ENCODE results near the gene MEPCE. TPM values are rescaled to one million over a fixed set of nuclear protein-coding genes. Genes with fewer than 3 reads are reported as not detected.

Gene MEPCE
- total RNA-seq, 1 donor from 2014 or later = 23.9 TPM

DNA sequence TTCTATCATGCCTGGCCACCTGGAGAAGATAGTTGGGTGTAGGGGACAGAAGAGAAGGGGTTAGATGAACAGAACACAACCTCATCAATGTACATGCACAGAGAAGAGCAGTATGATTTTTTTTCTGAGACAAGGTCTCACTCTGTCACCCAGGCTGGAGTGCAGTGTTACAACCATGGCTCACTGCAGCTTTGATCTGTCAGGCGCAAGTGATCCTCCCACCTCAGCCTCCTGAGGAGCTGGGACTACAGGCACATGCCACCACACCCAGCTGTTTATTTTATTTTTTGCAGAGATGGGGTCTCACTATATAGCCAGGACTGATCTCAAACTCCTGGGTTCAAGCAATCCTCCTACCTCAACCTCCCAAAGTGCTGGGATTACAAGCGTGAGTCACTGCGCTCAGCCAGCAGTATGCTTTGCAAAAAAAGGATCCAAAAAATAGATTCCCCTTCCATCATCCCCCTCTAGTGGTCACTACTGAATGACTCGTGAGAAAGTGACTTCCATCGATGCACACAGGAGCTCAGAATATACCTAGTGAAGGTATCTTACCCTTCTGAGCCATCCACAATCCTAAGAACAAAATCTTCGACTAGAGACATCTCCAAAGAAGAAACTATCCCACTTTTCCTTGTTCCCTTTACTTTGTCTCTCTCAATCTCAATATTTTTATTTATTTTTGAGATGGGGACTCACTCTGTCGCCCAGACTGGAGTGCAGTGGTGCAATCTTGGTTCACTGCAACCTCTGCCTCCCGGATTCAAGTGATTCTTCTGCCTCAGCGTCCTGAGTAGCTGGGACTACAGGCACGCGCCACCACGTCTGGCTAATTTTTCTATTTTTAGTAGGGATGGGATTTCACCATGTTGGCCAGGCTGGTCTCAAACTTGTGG, 22.1 kb upstream of the MEPCE start:
- DNase-seq = peak; percentile 73

DNA sequence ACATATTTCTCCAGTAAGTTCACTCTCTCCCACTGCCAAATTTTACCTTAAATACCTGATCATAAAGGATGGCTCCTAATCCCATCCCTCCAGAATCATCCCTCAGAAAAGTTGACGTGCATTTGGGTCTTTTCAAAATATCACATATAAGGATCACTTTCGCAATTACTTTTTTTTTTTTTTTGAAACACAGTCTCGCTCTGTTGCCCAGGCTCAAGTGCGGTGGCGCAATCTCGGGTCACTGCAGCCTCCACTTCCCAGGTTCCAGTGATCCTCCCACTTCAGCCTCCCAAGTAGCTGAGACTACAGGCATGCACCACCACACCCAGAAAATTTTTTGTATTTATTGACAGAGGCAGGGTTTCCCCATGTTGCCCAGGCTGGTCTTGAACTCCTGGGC, 18.5 kb upstream of the MEPCE start:
- DNase-seq = no peak

DNA sequence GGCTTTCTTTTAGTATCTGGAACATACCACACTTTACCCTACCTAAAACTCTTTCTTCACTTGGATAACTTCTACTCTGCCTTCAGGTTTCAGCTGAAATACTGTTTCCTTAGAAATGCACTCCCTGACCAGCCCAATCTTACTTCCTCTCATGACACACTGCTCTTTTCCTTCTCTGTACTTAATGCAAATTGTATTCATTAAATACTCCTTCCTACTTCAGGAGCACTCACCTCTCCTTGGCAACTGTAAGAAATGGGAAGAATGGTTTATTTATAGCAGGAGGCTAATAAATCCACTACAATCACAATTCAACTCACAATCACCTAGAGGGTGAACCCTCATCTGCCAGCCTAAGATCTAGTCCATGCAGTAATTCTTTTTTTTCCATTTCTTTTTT, 16.3 kb upstream of the MEPCE start:
- no peak for DNase-seq

DNA sequence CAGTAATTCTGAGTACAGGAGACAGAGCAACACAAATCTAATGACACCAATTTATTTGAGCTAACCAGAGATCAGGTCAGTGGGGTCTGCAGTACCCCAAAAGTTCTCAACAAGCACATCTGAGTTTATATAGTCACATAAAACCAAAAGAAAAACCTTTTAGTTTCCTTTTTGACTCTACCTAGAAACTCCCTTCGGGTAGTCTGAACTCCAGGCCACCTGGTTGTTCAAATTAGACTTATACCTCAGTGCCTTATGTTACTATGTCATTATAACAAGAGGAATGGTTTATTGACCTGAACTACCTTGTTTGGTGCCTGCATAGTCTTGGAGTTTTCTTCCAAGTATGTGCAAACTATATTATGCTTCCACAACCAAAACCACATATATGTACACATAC, 15.7 kb upstream of the MEPCE start:
- no peak for DNase-seq

DNA sequence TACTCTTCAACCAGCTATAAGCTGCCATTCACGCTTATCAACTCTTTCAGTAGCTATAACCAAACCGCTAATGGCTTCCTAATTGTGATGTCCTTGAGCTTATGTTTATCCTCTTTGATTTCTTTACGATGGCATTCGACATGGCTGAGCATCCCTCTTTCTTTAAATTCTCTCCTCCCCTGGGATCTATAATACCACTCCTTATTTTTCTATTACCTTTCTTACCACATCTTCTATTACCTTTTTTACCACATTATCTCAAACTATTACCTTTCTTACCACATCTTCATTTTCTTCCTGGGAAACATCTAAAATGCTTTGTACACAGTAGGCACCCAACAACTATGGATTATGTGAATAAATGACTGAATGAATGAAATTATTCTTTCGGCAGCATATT, 14.2 kb upstream of the MEPCE start:
- no peak for DNase-seq

DNA sequence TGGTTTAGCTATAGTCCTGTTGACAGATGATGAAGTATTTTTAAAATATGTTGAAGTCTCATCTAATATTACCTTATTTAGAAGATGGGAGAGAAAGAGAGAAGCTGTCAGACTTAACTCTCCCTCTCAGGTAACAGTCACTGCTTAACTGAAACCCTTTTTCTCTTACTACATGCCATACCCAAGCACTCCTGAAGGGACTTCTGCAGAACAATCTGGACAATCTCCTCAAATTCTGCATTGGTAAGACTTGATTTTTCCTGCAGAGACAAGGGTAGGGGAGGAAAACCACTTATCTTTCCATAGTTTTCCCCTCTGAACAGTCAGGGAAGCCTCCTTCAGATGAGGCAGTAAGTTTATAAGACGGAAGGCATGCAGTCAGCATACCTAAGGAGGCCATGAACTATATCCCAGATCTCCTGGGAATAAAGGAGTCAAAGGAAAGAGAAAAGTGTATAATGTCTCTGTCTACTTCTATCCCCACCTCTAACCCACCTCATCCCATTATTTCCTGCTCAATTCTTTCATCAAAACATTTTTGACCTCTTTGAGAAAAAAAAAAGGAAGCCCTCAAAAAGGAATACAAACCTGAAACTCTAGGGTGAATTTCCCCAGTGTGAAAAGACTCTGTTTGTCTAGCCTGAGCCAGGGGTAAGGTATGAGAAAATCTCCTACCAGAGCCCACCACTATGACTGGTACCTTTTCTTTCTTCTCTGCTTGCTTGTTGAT, 10.5 kb upstream of the MEPCE start:
- DNase-seq = no peak

DNA sequence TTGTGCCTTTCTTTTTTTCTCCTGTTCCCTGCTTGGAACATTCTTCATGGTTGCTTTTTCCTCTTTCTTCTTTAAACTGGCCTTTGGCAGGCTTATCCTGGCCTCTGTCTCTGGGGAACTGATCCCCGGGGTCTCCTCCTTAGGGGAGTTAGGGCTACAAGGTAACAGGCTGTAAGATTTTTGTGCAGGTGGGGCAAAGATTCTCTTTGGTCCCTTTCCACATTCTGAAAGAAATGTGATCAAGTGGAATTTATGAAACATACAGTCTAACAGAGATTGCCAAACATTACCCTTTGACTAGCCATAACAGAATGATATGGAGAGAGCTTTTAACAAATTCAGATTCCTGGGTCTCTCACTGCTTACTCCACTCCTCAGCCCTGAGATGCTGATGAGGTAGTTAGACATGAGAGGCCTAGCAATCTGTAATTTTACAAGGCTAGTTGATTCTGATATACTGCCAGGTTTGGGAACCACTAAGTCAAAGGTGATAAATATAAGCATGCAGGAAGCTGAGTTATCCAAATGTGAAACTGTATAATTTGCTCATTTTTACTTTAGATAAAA, 9.9 kb upstream of the MEPCE start:
- no peak for DNase-seq

DNA sequence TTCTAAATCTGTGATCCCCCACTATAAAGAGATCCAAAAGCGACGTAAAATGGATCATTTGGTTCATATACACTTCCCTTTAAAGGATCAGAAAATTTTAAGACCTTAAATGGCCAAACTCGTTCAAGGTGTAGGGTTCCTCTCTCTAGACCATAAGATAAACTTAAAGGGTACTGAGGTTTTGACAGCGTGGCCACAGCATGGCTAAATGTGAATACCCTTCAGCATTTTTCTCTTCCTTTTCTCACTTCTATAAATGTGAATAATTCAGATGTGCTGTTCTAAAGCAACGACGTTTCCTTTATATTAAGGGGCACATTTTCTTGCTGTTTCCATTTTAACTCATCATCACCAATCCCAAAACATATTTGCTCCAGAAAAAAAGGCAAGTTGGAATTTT, 6.3 kb upstream of the MEPCE start:
- DNase-seq = no peak

DNA sequence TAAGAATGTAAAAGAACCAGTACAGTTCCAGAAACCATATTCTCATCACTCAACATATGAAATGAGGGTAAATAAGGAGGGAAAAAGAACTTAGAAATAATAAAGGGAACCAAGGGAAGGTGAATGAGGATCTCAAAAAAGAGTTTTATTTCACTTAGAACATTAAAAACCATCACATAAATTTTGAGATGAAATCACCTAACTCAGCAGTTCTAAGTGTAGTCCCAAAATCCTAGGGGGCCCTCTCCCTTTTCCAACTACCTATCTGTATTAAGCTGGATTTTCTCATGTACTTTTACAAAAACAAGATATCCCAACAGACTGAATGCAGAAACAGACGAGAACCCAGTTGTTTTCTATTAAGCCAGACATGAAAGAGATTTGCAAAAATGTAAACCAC, 4.3 kb upstream of the MEPCE start:
- no peak for DNase-seq

DNA sequence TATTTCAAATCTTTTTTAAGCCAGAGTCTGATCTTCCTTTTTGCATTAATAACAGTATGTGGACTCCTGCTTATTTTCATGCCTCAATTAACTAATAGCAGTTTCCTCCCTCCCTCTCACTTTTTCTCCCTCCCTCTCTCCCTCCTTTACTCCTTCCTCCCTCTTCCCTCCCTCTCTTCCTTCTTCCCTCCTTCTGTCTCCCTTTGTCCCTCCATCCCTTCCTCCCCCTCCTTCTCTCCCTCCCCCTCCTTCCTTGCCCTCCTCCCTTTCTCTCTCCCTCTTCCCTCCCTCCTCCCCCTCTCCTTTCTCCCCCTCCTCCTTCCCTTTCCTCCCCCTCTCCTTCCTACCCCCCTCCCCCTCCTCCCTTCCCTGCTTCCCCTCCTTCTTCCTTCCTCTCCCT, 3.1 kb upstream of the MEPCE start:
- DNase-seq = no peak

DNA sequence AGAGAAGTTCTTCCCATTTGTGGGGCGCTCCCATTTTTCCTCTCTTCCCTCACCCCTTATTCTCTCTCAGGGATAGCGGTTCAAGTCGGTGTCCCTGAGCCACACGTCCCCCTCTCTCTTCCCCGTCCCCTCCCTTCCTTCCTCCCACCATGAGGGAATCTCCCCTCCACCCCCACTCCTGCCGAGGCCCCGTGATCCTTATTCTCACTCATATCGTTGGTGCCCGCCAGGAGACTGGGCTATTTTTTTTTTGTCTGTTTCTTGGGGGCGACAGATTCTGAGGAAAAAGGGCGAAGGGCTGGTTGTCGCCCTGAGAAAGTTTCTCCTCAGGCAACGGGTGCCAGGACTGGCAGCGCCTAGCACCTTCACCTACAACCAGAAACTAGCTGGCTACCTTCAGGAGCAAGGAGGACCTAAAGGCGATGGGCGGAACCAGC, 1.9 kb upstream of the MEPCE start:
- no peak for DNase-seq

DNA sequence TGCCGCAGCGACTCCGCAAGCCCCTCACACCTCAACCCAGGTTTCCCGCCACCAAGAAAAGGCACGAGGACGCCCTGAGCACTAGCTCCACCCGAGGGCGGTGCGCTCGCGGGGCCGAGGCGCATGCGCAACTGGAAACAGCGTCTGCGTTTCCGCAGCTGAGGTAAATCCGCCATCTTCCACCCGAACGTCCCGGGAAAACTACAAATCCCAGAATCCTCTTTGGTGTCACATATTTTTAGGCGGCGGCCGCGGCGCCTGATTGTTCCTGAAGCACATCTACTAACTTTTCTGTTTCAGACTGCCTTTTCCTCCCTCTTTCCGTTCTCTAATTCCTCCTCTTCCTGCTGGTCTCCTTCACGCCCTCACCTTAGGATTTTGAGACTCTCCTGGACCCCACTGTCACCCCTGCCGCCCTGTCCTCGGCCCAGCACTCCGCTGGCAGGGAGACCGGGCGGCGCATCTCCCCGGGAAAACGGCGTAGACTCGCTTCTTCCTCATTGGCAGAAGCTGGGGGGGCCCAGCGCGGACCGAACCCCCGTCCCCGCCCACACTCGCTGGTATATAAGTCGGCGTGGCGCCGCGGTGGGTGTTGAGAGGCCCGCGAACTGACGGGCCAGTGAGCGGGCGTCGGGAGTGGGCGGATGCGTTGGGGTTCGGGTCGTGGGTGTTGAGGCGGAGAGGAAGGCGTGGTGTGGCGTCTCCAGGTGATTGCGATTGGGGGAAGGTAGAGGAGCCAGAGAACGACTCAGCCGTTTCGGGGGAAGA, 1.2 kb upstream of the MEPCE start, which contains the start of gene ZCWPW1:
Gene ZCWPW1 (minus strand): TSS at position 505 of the 768 bp plus-strand sequence. CDS start 8,054 bp downstream, outside the sequence.
- peak; percentile 99 for DNase-seq

DNA sequence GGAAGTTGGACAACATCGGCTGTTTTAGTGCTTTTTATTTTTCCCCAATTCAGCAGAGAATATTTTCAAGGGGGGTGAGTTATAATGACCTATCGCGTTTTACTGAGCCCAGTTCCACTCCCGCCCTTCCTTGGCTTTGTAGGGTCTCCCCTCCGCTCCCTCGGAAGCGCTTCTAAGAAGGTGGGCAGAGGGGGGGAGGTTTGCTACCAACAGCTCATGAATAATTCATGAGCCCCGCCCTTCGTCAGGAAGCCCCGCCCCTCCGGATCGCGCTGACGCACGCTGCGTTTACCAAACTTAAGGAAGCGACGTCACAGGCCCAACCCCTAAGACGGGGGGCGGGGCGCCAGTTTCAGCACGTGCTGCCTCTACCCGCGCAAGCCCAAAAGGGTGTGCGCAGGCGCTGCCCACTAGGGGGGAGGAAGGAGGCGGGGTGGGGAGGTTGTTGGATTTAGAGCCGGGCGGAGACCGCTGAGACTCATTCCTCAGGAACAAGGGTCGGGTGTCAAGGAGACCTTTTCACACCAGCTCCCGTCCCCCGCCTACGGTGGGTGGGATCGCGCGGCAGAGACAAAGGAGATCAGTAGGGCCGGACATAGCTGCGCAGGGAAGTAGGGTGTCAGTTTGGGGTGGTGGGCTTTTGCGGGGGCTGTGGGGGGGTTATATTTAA, 529 bp upstream of the MEPCE start:
- DNase-seq = peak; percentile 100

DNA sequence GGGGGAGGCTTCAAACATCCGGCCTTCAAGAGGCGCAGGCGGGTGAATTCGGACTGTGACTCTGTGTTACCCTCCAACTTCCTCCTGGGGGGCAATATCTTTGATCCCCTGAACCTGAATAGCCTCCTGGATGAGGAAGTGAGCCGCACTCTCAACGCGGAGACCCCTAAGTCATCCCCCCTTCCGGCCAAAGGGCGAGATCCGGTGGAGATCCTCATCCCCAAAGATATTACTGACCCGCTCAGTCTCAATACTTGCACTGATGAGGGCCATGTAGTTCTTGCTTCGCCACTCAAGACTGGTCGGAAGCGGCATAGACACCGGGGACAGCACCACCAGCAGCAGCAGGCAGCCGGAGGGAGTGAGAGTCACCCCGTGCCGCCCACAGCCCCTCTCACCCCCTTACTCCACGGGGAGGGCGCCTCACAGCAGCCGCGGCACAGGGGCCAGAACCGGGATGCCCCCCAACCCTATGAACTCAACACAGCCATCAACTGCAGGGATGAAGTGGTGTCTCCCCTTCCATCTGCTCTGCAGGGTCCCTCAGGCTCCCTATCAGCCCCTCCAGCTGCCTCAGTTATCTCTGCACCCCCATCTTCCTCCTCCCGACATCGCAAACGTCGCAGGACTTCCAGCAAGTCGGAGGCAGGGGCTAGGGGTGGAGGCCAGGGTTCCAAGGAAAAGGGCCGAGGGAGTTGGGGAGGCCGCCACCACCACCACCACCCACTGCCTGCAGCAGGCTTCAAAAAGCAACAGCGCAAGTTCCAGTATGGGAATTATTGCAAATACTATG, 1.1 kb downstream of the MEPCE start:
- peak; percentile 23 for DNase-seq

DNA sequence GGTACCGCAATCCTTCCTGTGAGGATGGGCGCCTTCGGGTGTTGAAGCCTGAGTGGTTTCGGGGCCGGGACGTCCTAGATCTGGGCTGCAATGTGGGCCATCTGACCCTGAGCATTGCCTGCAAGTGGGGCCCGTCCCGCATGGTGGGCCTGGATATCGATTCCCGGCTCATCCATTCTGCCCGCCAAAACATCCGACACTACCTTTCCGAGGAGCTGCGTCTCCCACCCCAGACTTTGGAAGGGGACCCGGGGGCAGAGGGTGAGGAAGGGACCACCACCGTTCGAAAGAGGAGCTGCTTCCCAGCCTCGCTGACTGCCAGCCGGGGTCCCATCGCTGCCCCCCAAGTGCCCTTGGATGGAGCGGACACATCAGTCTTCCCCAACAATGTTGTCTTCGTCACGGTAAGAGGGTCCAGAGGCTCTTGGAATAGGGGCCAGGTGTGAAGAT, 1.7 kb downstream of the MEPCE start:
- DNase-seq = no peak

DNA sequence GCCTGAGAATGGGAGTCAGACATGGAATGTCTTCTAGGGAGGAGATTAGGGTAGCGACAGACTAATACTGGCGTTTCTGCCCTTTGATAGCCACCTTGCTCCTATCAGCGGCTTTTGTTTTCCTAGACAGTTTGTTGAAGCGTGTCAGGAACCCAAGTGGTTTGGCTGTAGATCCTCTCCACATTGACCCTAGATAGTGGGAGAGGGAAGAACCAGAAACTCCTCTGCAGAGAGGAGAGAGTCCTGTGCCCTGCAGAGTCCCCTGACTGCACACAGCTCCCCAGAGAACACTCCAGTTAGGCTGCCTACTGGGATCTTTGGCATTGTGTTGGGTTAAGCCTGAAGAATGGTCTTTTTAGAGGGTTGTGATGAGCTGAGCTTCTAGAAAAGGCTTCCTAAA, 2.4 kb downstream of the MEPCE start:
- no peak for DNase-seq

DNA sequence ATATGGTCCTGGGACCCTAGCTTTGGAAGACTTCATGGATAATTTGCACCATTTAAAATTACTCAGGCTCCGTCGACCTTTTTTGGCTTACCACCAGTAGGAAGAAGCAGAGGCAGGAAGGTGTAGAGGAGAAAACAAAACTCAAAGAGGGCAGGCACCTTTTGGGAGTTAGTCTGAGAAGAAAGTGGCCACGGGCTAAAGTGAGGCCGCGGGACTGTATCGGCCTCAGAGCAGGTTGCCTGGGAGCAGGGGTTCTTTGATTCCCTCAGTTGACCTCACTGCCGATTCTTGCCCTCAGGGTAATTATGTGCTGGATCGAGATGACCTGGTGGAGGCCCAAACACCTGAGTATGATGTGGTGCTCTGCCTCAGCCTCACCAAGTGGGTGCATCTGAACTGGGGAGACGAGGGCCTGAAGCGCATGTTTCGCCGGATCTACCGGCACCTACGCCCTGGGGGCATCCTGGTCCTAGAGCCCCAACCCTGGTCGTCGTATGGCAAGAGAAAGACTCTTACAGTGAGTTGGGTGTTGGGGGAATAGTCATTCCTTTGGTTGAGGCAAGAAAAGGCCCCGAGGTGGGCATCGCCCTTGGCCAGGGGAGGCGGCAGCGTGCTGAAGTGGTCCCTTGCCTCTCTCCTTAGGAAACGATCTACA, 3.1 kb downstream of the MEPCE start:
- no peak for DNase-seq

DNA sequence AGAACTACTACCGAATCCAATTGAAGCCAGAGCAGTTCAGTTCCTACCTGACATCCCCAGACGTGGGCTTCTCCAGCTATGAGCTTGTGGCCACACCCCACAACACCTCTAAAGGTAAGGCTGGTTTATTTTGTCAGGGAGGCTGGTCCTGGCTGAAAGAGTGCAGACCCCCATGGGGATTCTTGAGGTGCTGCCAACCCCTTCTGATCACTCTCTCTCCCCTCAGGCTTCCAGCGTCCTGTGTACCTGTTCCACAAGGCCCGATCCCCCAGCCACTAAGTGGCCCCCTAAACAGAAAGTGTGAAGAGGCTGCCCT, 3.6 kb downstream of the MEPCE start:
- DNase-seq = no peak

DNA sequence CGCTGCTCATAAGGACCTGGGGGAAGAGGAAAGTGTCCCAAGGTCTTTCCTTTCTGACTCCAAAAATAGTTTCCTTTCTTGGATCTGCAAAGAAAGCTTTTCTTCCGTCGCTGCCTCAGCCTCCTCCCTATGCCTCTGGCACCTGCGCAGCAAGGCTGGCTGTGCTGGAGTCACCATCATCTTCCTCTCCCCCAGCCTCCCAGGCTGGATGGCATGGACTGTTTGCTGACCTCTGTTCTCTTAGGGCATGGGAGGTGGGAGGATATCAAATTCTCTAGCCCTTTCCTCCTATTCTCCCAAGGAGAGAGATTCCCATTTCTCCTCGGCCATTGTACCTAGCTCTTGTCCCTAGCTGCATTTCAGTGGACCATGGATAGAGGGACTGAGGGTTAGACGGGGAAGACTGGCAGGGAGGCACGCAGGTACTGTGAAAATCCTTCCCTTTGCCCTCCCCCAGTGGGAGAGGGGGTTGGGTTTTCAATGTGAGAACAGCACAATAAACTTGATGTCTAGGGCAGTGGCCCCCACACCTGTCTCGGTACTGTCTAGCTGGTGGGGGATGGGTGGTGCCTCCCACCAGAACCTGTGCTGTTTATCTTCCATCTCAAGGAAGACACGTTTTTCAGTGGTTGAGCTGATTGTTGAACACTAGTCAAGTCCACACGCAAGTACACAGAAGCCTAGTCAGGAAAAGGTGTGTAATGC, 4.1 kb downstream of the MEPCE start:
- no peak for DNase-seq

All from tongue (tissue), 2 donors.